HCT116 (cell line): ENCODE data around the gene UGT1A7. TPM values are rescaled to one million over a fixed set of nuclear protein-coding genes. Genes with fewer than 3 reads are reported as not detected.

Experiments used
- ATAC-seq: fragments of 200-7000 bp; cut with Tn5 transposase; 2 replicates; pipeline ENCODE4 v1.9.1; 2020; ENCODE audit warnings: mild to moderate bottlenecking, moderate library complexity
- BruUV-seq: library from RNA; stranded (reverse); fragments of 400-500 nt; replicated peaks from 2 replicates; lab custom pipeline; 2021; lab: Mats Ljungman, UMichigan
- CTCF ChIA-PET: fragments of 300-600 bp; sonication (Branson Sonifier 250); formaldehyde crosslinking; loops from one replicate; lab custom pipeline; 2021; ENCODE audit warnings: antibody characterized with exemption; lab: Charles Lee
- POLR2A ChIA-PET: fragments of 300-600, 350-600 bp; sonication (Branson Sonifier 250); formaldehyde crosslinking; loops from one replicate; lab custom pipeline; 2021; ENCODE audit warnings: antibody characterized with exemption; lab: Charles Lee
- RAD21 ChIA-PET, 2 experiments: fragments of 300-600 bp; sonication (Branson Sonifier 250); formaldehyde crosslinking; loops; one replicate each; lab custom pipeline; 2023; ENCODE audit warnings: low total read pairs in 2 of 2; ENCODE audit not compliant: uncharacterized antibody in 2 of 2, unreplicated experiment in 2 of 2, low non-redundant PET in 1 of 2; lab: Charles Lee
- DNase-seq: peaks from one replicate; pipeline ENCODE4 v3.0.0-alpha.2; 2010; ENCODE audit warnings: low read depth, low spot score
- H2AFZ ChIP-seq: fragments of 200-600 bp; shearing (Covaris generic), sonication (generic); 2 replicates; pipeline ENCODE4 v1.6.1; 2017; ENCODE audit warnings: low read depth, mixed run types, mixed read lengths, antibody characterized with exemption, low read length; ENCODE audit not compliant: poor library complexity, severe bottlenecking
- H3K27ac ChIP-seq: 2 replicates; pipeline ENCODE4 v1.5.1; 2012; ENCODE audit warnings: low read depth, low read length
- H3K27me3 ChIP-seq: fragments of 200-600 bp; sonication (generic); 2 replicates; pipeline ENCODE4 v1.6.1; 2016; ENCODE audit warnings: mixed run types, low read length, mixed read lengths; ENCODE audit not compliant: insufficient read depth
- H3K36me3 ChIP-seq, 2 experiments: fragments of 200-500 bp in 1 of 2; fragments of 200-600 bp in 1 of 2; sonication (Bioruptor generic) in 1 of 2; sonication (generic) in 1 of 2; 2 replicates each; pipeline versions ENCODE4 v1.5.1 to v1.6.1; 2014 to 2016; ENCODE audit warnings: low read length in 2 of 2, inconsistent platforms in 1 of 2, mixed read lengths in 1 of 2, mixed run types in 1 of 2; ENCODE audit not compliant: insufficient read depth in 2 of 2, control insufficient read depth in 1 of 2
- H3K4me1 ChIP-seq, 2 experiments: fragments of 200-600 bp in 1 of 2; sonication (generic) in 1 of 2; 2 replicates each; pipeline versions ENCODE4 v1.5.1 to v1.6.1; 2012 to 2017; ENCODE audit warnings: low read length in 2 of 2, inconsistent platforms in 1 of 2, mild to moderate bottlenecking in 1 of 2, mixed read lengths in 1 of 2, mixed run types in 1 of 2, moderate library complexity in 1 of 2; ENCODE audit not compliant: insufficient read depth in 2 of 2, control insufficient read depth in 1 of 2
- H3K4me2 ChIP-seq: fragments of 200-600 bp; sonication (generic); 2 replicates; pipeline ENCODE4 v1.6.1; 2017; ENCODE audit warnings: mixed run types, low read length, mixed read lengths
- H3K4me3 ChIP-seq, 2 experiments: fragments of 200-600 bp in 1 of 2; sonication (generic) in 1 of 2; replicated peaks in 1 of 2; 2 replicates each; pipeline ENCODE4 v1.5.1; 2011 to 2016; ENCODE audit warnings: low read length in 2 of 2, control low read depth in 1 of 2, low read depth in 1 of 2, mild to moderate bottlenecking in 1 of 2, mixed read lengths in 1 of 2, mixed run types in 1 of 2
- H3K79me2 ChIP-seq: fragments of 200-600 bp; sonication (generic); 2 replicates; pipeline ENCODE4 v1.6.1; 2017; ENCODE audit warnings: mild to moderate bottlenecking, mixed run types, low read length, moderate library complexity, mixed read lengths; ENCODE audit not compliant: insufficient read depth
- H3K9ac ChIP-seq: fragments of 200-600 bp; sonication (generic); 2 replicates; pipeline ENCODE4 v1.6.1; 2016; ENCODE audit warnings: low read length, mixed read lengths
- H3K9me2 ChIP-seq: fragments of 200-600 bp; sonication (generic), shearing (Covaris generic); 2 replicates; pipeline ENCODE4 v1.6.1; 2017; ENCODE audit warnings: mixed run types, mild to moderate bottlenecking, moderate library complexity; ENCODE audit not compliant: insufficient read depth
- H3K9me3 ChIP-seq, 2 experiments: fragments of 200-500 bp in 1 of 2; fragments of 200-600 bp in 1 of 2; sonication (Bioruptor generic) in 1 of 2; sonication (generic) in 1 of 2; 2 replicates each; pipeline ENCODE4 v1.6.1; 2014 to 2017; ENCODE audit warnings: low read length in 2 of 2, mixed read lengths in 2 of 2, inconsistent platforms in 1 of 2, low read depth in 1 of 2, mild to moderate bottlenecking in 1 of 2, mixed run types in 1 of 2, moderate library complexity in 1 of 2; ENCODE audit not compliant: control insufficient read depth in 1 of 2, insufficient read depth in 1 of 2
- H4K20me1 ChIP-seq: fragments of 200-600 bp; sonication (generic), shearing (Covaris generic); 2 replicates; pipeline ENCODE4 v1.6.1; 2017; ENCODE audit warnings: mixed run types, mild to moderate bottlenecking, moderate library complexity; ENCODE audit not compliant: insufficient read depth
- ATF3 ChIP-seq: IDR thresholded peaks from 2 replicates; pipeline ENCODE4 v1.6.1; 2012
- CBX3 ChIP-seq: IDR thresholded peaks from 2 replicates; pipeline ENCODE4 v1.6.1; 2012; ENCODE audit warnings: low read depth
- EGR1 ChIP-seq: IDR thresholded peaks from 2 replicates; pipeline ENCODE4 v1.6.1; 2012; ENCODE audit warnings: low read depth
- EZH2 ChIP-seq: fragments of 200-600 bp; sonication (generic); IDR thresholded peaks from 2 replicates; pipeline ENCODE4 v1.6.1; 2017; ENCODE audit warnings: antibody characterized with exemption, mixed run types
- FOSL1 ChIP-seq: IDR thresholded peaks from 2 replicates; pipeline ENCODE4 v1.6.1; 2012; ENCODE audit warnings: low read depth
- POLR2A ChIP-seq: IDR thresholded peaks from 2 replicates; pipeline ENCODE4 v1.7.0; 2011; ENCODE audit warnings: borderline replicate concordance; ENCODE audit not compliant: insufficient read depth, insufficient read length; ENCODE audit errors: extremely low read depth
- POLR2AphosphoS5 ChIP-seq: IDR thresholded peaks from 2 replicates; pipeline ENCODE4 v1.6.1; 2011; ENCODE audit warnings: mild to moderate bottlenecking, low read depth, low read length, moderate library complexity
- RAD21 ChIP-seq: IDR thresholded peaks from 2 replicates; pipeline ENCODE4 v1.6.1; 2012; ENCODE audit warnings: low read depth, mild to moderate bottlenecking
- REST ChIP-seq: IDR thresholded peaks from 2 replicates; pipeline ENCODE4 v1.6.1; 2012; ENCODE audit warnings: low read depth
- SIN3A ChIP-seq: IDR thresholded peaks from 2 replicates; pipeline ENCODE4 v1.6.1; 2012; ENCODE audit warnings: low read depth
- ZBTB33 ChIP-seq: IDR thresholded peaks from 2 replicates; pipeline ENCODE4 v1.6.1; 2011; ENCODE audit warnings: mild to moderate bottlenecking, low read length, moderate library complexity; ENCODE audit not compliant: insufficient replicate concordance; ENCODE audit errors: extremely low read depth
- ZFX ChIP-seq: fragments of 450-650 bp; IDR thresholded peaks from 2 replicates; pipeline ENCODE4 v1.6.1; 2017
- intact Hi-C: fragments of 100-400 bp; cut with micrococcal nuclease; formaldehyde crosslinking; loops from 2 replicates; pipeline ENCODE4 v1.10.0; 2022
- total RNA-seq: library from RNA; stranded (reverse); gene quantifications from one replicate; pipeline ENCODE4 v1.2.1, GENCODE V29; 2021; ENCODE audit not compliant: unreplicated experiment

The UGT1A7 gene
- total RNA-seq, 1 experiment from 2014 or later, result not detected

- Histone ChIP-seq H3K4me3 (no peak overlapping the region), H3K9me2 (no peaks in the 10 kb centered on the region), H2AFZ (no peak overlapping the region), H3K9me3 (no peaks in the 10 kb centered on the region), H3K4me1 (no peaks in the 10 kb centered on the region), H3K4me2 (no peak overlapping the region), H3K9ac (no peak overlapping the region), H4K20me1 (no peaks in the 10 kb centered on the region), H3K36me3 (no peaks in the 10 kb centered on the region), H3K27ac (no peak overlapping the region), H3K79me2 (no peaks in the 10 kb centered on the region), H3K27me3 (no peaks in the 10 kb centered on the region)
- ChIA-PET POLR2A (no interaction called here), CTCF (no interaction called here), RAD21 (no interaction called here)
- ATAC-seq, result no peak
- intact Hi-C loops, result no loop called here
- no peak for DNase-seq
- no TSS peak for BruUV-seq
- TF ChIP-seq CBX3, result no peak
- no peak for TF ChIP-seq EZH2
- no peak for TF ChIP-seq EGR1
- TF ChIP-seq POLR2A, result no peak
- TF ChIP-seq ZBTB33, result no peak
- TF ChIP-seq POLR2AphosphoS5, result no peak
- no peak for TF ChIP-seq ATF3
- no peak for TF ChIP-seq ZFX
- TF ChIP-seq SIN3A, result no peak
- TF ChIP-seq REST, result no peak
- TF ChIP-seq FOSL1, result no peak
- TF ChIP-seq RAD21, result no peak
- TF ChIP-seq, all 23 proteins: peak for 0
Observed at GRCh38 chr2:233817361-233817911, 135.7 kb downstream of the UGT1A7 start.
